ENCODE measurements around the gene RGS9BP. TPM values are rescaled to one million over a fixed set of nuclear protein-coding genes. Genes with fewer than 3 reads are reported as not detected.
"Not testable (repeated sequence)": the region's sequence is repeated elsewhere in the genome, so short reads cannot be mapped to it uniquely, and the experiment has no call there.

RGS9BP gene, protein sequence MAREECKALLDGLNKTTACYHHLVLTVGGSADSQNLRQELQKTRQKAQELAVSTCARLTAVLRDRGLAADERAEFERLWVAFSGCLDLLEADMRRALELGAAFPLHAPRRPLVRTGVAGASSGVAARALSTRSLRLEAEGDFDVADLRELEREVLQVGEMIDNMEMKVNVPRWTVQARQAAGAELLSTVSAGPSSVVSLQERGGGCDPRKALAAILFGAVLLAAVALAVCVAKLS
- polyA plus RNA-seq (ENCODE audit: insufficient read length): 0.42 TPM
- long read RNA-seq, donor 1, partial matches to known transcripts: 0 of 2 reads
- long read RNA-seq, donor 1, other reads (novel, unspliced or antisense): 0 of 2 reads
- long read RNA-seq, donor 2, partial matches to known transcripts: 0 of 1 reads
- long read RNA-seq, donor 2, other reads (novel, unspliced or antisense): 0 of 1 reads
- long read RNA-seq, donor 3: 0 reads
- long read RNA-seq, donor 4: 0 reads
- long read RNA-seq, donor 5: 0 reads
- long read RNA-seq, donor 6, partial matches to known transcripts: 0 of 2 reads
- long read RNA-seq, donor 6, other reads (novel, unspliced or antisense): 0 of 2 reads
- long read RNA-seq, donor 7, partial matches to known transcripts: 0 of 1 reads
- long read RNA-seq, donor 7, other reads (novel, unspliced or antisense): 0 of 1 reads
- long read RNA-seq, donor 8: 0 reads

DNA sequence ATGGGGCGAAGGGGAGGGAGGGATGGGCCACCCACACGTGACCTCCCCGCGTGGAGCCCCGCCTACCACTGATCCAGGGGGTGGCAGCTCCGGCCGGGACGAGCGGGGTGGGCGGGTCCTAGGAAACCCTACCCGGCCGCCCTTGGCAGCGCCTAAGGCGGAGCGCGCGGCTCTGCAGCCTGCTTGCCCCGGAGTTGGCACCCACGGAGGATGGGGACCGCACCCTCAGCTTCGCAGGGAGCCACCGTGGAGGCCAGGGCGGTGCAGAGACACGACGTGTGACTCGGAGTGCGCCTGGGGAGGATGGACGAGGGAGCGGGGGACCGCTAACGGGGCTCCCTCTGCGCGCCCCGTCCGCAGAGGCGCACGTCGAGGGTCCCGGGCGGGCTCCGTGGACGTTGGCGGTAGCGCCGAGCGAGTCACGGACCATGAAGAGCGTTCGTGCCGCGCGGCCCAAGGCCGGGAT lies at the start of gene RGS9BP:
TSS of gene RGS9BP (plus strand) at position 129 of the 466 bp plus-strand sequence. CDS start 416 bp downstream, outside the sequence.
- DNase-seq: no peak

DNA sequence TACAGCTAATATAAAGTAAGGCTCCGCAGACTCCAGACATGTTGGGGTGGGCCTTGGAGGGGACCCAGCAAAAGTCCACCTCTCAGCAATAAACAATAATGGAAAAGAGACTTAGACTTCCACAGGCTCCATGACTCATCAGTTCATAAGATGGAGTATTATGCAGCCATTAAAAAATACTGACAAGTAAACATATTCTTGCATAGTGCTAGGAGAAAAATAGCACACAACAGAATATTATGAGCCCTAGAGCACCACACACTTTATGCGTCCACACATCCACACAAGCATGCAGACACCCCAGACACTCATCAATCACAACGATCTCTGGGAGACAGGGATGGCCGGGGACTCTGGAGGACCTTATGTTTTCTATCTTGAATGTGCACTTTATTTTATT lies 48.7 kb upstream of the RGS9BP start:
- no peak for DNase-seq

- no peak for DNase-seq
These were observed 47.9 kb upstream of the RGS9BP start for GRCh38 chr19:32627714-32628270.

DNA sequence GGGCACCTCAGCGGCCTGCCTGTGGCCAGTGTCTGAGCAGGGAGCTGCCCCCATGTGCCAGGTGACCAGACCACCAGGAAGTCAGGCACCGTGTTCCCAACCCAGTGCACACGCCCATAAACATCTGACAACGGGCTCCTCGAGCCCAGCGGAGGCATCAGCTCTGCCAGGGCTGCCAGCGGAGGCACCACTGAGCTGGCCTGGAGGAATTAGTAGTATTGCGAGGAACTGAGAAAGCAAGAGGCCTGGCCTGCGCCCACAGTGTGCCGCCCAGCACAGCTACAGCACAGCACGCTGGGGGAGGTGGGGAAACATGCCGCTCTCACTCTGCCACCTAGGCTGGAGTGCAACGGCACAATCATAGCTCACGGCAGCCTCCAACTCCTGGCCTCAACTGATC lies 45.3 kb upstream of the RGS9BP start:
- no peak for DNase-seq

- no peak for DNase-seq
These were observed 44.3 kb upstream of the RGS9BP start for GRCh38 chr19:32631381-32631780.

DNA sequence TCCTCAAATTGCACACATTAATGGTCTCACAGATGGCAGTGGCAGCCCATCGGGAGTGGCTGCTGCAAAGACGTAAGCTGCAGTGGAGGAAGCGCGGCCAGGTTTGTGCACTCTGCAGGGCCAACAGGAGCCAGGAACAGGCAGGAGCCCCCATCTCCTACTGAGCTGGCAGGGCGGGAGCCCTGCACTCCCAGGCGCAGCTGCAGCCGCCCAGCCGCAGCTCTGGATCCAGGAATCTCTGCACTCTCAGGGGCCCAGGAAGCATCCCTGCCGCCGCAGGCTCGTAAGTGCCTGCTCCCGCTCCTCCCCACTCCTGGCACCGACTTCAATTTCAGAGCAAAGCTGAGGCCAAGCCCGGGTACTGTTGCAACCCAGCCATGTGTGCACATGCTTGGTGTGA lies 38.2 kb upstream of the RGS9BP start:
- DNase-seq: no peak

- DNase-seq: no peak
These were observed 37.0 kb upstream of the RGS9BP start for GRCh38 chr19:32638625-32639024.

- DNase-seq: no peak
These were observed 32.9 kb upstream of the RGS9BP start for GRCh38 chr19:32642771-32643170.

DNA sequence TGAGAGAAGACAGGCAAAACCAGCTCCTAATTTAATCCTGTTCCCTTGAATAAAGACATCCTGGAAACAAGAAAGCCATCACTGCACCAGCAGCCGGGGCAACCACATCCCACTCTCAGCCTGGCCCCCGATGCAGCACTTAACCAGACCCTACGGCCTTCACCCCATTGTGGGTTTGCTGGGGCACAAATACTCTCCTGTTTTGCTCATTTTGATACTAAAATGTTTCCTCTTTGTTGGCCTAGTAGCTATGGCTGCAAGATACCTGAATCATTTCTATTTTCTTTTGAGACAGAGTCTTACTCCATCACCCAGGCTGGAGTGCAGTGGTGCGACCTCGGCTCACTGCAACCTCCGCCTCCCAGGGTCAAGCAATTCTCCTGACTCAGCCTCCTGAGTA lies 29.1 kb upstream of the RGS9BP start:
- DNase-seq: no peak

GRCh38 chr19:32647361-32647760 lies 28.3 kb upstream of the RGS9BP start:
- no peak for DNase-seq

- DNase-seq: no peak
These were observed 25.9 kb upstream of the RGS9BP start for GRCh38 chr19:32649751-32650150.

GRCh38 chr19:32650671-32651070 lies 25.0 kb upstream of the RGS9BP start:
- DNase-seq: no peak

DNA sequence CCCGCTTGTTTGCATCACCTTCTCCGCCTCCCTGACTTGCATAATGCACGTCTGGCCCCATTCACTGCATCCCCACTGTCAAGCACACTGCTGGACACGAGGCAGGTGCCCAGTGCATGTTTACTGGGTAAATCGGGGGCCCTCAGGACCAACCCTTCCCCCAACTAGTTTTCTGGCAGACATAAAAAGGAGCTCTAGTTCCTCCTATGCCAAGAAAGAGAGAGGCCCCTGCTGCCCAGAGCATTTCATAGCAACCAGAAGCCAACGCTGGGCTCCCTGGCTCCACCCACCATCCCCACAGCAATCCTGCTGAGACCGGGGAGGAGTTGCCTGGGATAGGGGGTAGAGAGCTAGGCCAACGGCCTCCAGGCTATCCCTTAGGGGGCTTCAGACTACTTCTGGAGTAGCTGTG lies 23.9 kb upstream of the RGS9BP start:
- no peak for DNase-seq

DNA sequence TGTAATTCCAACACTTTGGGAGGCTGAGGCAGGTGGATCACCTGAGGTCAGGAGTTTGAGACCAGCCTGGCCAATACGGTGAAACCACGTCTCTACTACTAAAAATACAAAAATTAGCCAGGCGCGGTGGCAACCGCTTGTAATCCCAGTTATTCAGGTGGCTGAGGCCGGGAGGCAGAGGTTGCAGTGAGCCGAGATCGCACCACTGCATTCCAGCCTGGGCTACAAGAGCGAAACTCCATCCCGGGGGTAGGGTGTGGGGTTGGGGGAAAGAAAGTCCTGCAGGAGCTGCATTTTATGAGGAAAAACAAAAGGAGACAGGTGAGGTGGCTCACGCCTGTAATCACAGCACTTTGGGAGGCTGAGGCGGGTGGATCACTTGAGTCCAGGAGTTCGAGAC lies 23.3 kb upstream of the RGS9BP start:
- not testable (repeated sequence) for DNase-seq

DNA sequence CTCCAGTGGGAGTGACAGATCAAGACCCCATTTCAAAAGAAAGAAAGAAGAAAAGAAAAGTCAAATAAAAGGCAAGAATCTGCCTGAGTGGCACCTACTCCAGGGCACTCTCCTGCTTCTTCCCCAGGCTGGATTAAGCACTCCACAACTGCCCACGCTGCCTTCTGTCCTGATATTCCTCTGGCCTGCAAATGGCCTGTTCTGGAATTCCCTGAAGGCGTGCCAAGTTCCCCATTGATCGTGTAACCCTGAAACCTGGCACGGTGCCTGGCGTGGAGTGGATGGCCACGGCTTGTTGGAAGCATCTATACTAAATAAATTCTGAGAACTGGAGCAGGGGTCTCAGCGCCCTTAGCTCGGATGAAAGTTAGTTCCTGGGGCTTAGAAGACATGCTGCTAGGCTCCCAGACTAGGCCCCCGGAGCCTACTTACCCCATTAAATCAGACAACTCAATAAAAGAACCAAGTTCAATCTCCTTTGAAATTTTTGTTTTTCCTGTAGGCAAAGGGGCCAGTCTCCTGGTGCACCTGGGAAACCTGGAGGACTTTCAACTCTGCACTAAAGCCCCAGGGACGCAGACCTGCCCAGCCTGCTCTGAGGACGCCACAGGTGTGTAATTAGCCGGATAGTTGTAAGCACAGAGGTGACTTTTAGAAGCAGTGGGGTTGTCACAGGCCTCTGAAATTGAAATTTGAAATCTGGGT lies 22.6 kb upstream of the RGS9BP start:
- no peak for DNase-seq

GRCh38 chr19:32653599-32653915 lies 22.1 kb upstream of the RGS9BP start:
- DNase-seq: no peak

GRCh38 chr19:32656379-32656778 lies 19.3 kb upstream of the RGS9BP start:
- DNase-seq: not testable (repeated sequence)

DNA sequence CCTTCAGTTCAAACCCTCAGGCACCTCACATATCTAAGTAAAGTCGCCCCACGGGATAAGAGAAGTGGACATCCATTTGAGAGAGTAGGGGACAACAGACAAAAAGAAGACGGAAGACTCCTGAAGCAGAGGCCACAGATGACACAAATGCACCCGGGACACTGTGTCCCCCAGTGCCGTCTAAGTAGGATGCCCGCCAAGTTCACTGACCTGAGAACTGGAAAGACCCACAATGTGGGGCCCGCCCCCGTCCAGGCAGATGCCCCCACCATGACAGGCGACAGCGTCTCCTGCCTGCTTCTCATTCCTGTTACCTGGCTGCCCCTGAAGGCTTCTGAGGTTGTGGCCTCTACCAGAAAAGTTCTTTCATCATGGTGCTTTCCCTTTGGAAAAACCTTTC lies 17.6 kb upstream of the RGS9BP start:
- DNase-seq: no peak

DNA sequence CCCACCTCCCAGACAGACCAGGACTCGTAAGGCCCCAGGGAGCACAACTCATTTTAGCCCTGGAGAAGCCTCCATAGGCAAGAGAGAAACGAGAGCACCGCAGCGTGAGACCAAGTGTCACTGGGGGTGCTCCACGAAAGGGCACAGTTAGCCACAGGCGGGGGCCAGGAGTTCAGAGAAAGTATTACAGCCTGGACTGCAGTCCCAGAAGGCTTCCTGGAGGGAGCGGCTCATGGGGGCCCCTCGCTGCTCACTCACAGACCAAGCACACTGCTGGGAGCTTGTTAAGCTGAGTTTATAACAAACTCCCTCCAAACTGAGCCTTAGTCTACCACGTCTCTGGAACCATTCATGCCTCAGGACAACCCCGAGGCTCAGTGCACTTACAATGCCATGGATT lies 17.1 kb upstream of the RGS9BP start:
- no peak for DNase-seq

GRCh38 chr19:32661318-32661717 lies 14.3 kb upstream of the RGS9BP start:
- no peak for DNase-seq

DNA sequence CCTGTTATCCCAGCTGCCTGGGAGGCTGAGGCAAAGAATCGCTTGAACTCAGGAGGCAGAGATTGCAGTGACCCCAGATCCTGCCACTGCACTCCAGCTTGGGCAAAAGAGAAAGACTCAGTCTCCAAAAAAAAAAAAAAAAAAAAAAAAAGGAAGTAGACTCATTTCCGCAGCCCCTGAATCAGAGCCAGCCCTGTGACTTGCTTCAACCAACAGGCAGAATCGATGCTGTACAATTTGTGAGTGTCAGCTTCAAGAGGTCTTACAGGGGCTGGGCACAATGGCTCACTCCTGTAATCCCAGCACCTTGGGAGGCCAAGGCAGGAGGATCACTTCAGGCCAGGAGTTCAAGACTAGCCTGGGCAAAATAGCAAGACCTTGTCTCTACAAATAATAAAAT lies 13.5 kb upstream of the RGS9BP start:
- DNase-seq: no peak

- DNase-seq: no peak
These were observed 9.6 kb upstream of the RGS9BP start for GRCh38 chr19:32666084-32666483.

DNA sequence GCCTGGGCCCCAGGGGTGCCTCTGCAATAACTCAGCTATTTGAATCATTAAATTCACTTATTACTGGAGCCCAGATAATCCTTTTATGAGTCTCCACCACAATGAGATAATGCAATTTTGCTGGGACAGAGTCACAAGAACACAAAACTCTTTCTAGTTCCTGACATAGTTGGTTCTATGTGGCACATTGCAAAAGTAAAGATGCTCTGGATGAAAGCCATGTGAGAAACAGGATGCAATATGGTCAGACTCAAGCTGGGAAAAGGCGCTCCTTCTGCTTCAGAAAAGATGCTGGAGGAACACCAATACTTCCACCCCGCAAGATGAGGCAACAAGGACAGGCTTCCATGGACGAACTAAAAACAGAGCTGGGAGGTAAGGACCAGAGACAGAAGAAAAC lies 6.3 kb upstream of the RGS9BP start:
- DNase-seq: no peak
